Nephron (organoid): ENCODE results near the gene ACVR1.

Source experiments
- H3K27ac Mint-ChIP-seq, 3 experiments: 2 replicates each; pipeline ENCODE4 v1.8.0; 2020; ENCODE audit warnings: mixed read lengths in 3 of 3, mild to moderate bottlenecking in 2 of 3, moderate library complexity in 1 of 3
- H3K27me3 Mint-ChIP-seq: 2 replicates; pipeline ENCODE4 v1.8.0; 2021; ENCODE audit warnings: low read depth, mild to moderate bottlenecking, moderate library complexity, mixed read lengths
- H3K36me3 Mint-ChIP-seq: 2 replicates; pipeline ENCODE4 v1.8.0; 2020; ENCODE audit warnings: low read depth, mixed read lengths
- H3K4me1 Mint-ChIP-seq: 2 replicates; pipeline ENCODE4 v1.8.0; 2020; ENCODE audit warnings: mixed read lengths
- H3K4me3 Mint-ChIP-seq, 3 experiments: 2 replicates each; pipeline ENCODE4 v1.8.0; 2020; ENCODE audit warnings: mild to moderate bottlenecking in 3 of 3, mixed read lengths in 3 of 3, moderate library complexity in 2 of 3
- H3K9me3 Mint-ChIP-seq: 2 replicates; pipeline ENCODE4 v1.8.0; 2020; ENCODE audit warnings: mixed read lengths
- CTCF ChIP-seq, 3 experiments: fragments of 200-600 bp; sonication (generic); IDR thresholded peaks; one replicate each; pipeline ENCODE4 v1.5.0; 2021; ENCODE audit warnings: antibody characterized with exemption in 3 of 3; ENCODE audit not compliant: unreplicated experiment in 3 of 3

ACVR1 gene

GRCh38 chr2:157779794-157780193 is 96.3 kb downstream of the ACVR1 start:
- TF ChIP-seq CTCF (IDR thresholded peaks at IDR 0.05; ENCODE audit: unreplicated experiment in 3 of 3): no peak
- Mint-ChIP-seq H3K9me3 (no peaks in the 10 kb centered on the region), H3K27ac (no peak overlapping the region), H3K4me1 (peaks cover 28% of the 10 kb centered on the region), H3K36me3 (peaks cover 23% of the 10 kb centered on the region), H3K27me3 (no peaks in the 10 kb centered on the region), H3K4me3 (no peak overlapping the region)

- H3K27me3 Mint-ChIP-seq: no peaks in the 10 kb centered on the region
- peak; percentile 60 to 76 (median 70) for TF ChIP-seq CTCF (IDR thresholded peaks at IDR 0.05; ENCODE audit: unreplicated experiment in 3 of 3)
- H3K9me3 Mint-ChIP-seq: no peaks in the 10 kb centered on the region
- no peak overlapping the region for H3K4me3 Mint-ChIP-seq
- H3K4me1 Mint-ChIP-seq: peaks cover 16% of the 10 kb centered on the region
- H3K36me3 Mint-ChIP-seq: peaks cover 29% of the 10 kb centered on the region
- H3K27ac Mint-ChIP-seq: no peak overlapping the region
Observed at GRCh38 chr2:157777427-157777826, 98.7 kb downstream of the ACVR1 start.

- no peak overlapping the region for H3K27ac Mint-ChIP-seq
- no peaks in the 10 kb centered on the region for H3K4me1 Mint-ChIP-seq
- no peak overlapping the region for H3K4me3 Mint-ChIP-seq
- H3K9me3 Mint-ChIP-seq: no peaks in the 10 kb centered on the region
- H3K27me3 Mint-ChIP-seq: no peaks in the 10 kb centered on the region
- no peak for TF ChIP-seq CTCF (IDR thresholded peaks at IDR 0.05; ENCODE audit: unreplicated experiment in 3 of 3)
- H3K36me3 Mint-ChIP-seq: peaks cover 65% of the 10 kb centered on the region
Observed at GRCh38 chr2:157771234-157771633, 104.9 kb downstream of the ACVR1 start.

GRCh38 chr2:157769856-157770255 is 106.3 kb downstream of the ACVR1 start:
- Mint-ChIP-seq H3K27ac (no peak overlapping the region), H3K4me3 (no peak overlapping the region)

GRCh38 chr2:157764386-157764785 is 111.7 kb downstream of the ACVR1 start:
- H3K27ac Mint-ChIP-seq: no peak overlapping the region
- H3K4me3 Mint-ChIP-seq: no peak overlapping the region
- H3K36me3 Mint-ChIP-seq: peaks cover 83% of the 10 kb centered on the region
- no peaks in the 10 kb centered on the region for H3K27me3 Mint-ChIP-seq
- no peaks in the 10 kb centered on the region for H3K4me1 Mint-ChIP-seq
- peaks cover 5% of the 10 kb centered on the region for H3K9me3 Mint-ChIP-seq
- no peak for TF ChIP-seq CTCF (IDR thresholded peaks at IDR 0.05; ENCODE audit: unreplicated experiment in 3 of 3)

More at GRCh38 chr2:157769856-157770255, 106.3 kb downstream of the ACVR1 start:
- Mint-ChIP-seq H3K4me1 (no peaks in the 10 kb centered on the region), H3K36me3 (peaks cover 71% of the 10 kb centered on the region), H3K9me3 (peaks cover 3% of the 10 kb centered on the region), H3K27me3 (no peaks in the 10 kb centered on the region)
- TF ChIP-seq CTCF (IDR thresholded peaks at IDR 0.05; ENCODE audit: unreplicated experiment in 3 of 3): no peak

GRCh38 chr2:157761520-157761919 is 114.6 kb downstream of the ACVR1 start:
- TF ChIP-seq CTCF (IDR thresholded peaks at IDR 0.05; ENCODE audit: unreplicated experiment in 3 of 3): no peak
- Mint-ChIP-seq H3K27me3 (no peaks in the 10 kb centered on the region), H3K36me3 (peaks cover 85% of the 10 kb centered on the region), H3K4me3 (no peak overlapping the region), H3K27ac (no peak overlapping the region), H3K4me1 (no peaks in the 10 kb centered on the region), H3K9me3 (peaks cover 32% of the 10 kb centered on the region)
